NT2/D1 (cell line): ENCODE measurements around the gene PAPPA.

Source experiments
- DNase-seq: peaks from one replicate; pipeline ENCODE4 v3.0.0-alpha.2; 2011; ENCODE audit warnings: low read depth, low spot score
- H3K27me3 ChIP-seq: 2 replicates; pipeline ENCODE4 v1.6.0; 2011; ENCODE audit warnings: mild to moderate bottlenecking; ENCODE audit not compliant: insufficient read length, insufficient read depth
- H3K36me3 ChIP-seq: 2 replicates; pipeline ENCODE4 v1.6.1; 2011; ENCODE audit warnings: mild to moderate bottlenecking, low read length, mixed read lengths; ENCODE audit not compliant: insufficient read depth, insufficient read length
- H3K4me1 ChIP-seq: 2 replicates; pipeline ENCODE4 v1.5.1; 2011; ENCODE audit not compliant: insufficient read depth, insufficient read length
- H3K4me3 ChIP-seq: 2 replicates; pipeline ENCODE4 v1.5.1; 2011; ENCODE audit warnings: low read depth; ENCODE audit not compliant: insufficient read length
- H3K9ac ChIP-seq: 2 replicates; pipeline ENCODE4 v1.6.0; 2011; ENCODE audit warnings: low read depth; ENCODE audit not compliant: insufficient read length
- H3K9me3 ChIP-seq: 2 replicates; pipeline ENCODE4 v1.5.1; 2011; ENCODE audit warnings: mild to moderate bottlenecking, low read length; ENCODE audit not compliant: insufficient read depth
- SUZ12 ChIP-seq: IDR thresholded peaks from 2 replicates; pipeline ENCODE4 v1.6.1; 2011; ENCODE audit not compliant: insufficient read length, insufficient read depth; ENCODE audit errors: extremely low read depth
- YY1 ChIP-seq: IDR thresholded peaks from 2 replicates; pipeline ENCODE4 v1.6.1; 2011; ENCODE audit not compliant: insufficient read length, insufficient read depth
- ZNF274 ChIP-seq: IDR thresholded peaks from 2 replicates; pipeline ENCODE4 v1.6.1; 2011; ENCODE audit warnings: mild to moderate bottlenecking, low read depth, low read length

PAPPA gene

GRCh38 chr9:116355153-116355921 is 201.7 kb downstream of the PAPPA start:
- DNase-seq: no peak
- Histone ChIP-seq H3K4me1 (peaks cover 7% of the 10 kb centered on the region), H3K9ac (no peak overlapping the region), H3K36me3 (peaks cover 48% of the 10 kb centered on the region), H3K4me3 (no peak overlapping the region), H3K27me3 (no peaks in the 10 kb centered on the region), H3K9me3 (no peaks in the 10 kb centered on the region)
- TF ChIP-seq YY1: no peak
- no peak for TF ChIP-seq ZNF274
- no peak for TF ChIP-seq SUZ12

- no peak overlapping the region for H3K9ac ChIP-seq
- no peak for DNase-seq
- H3K9me3 ChIP-seq: no peaks in the 10 kb centered on the region
- peaks cover 7% of the 10 kb centered on the region for H3K4me1 ChIP-seq
- TF ChIP-seq SUZ12 (no peak), YY1 (no peak)
- H3K4me3 ChIP-seq: no peak overlapping the region
- no peaks in the 10 kb centered on the region for H3K27me3 ChIP-seq
- H3K36me3 ChIP-seq: peaks cover 62% of the 10 kb centered on the region
These were observed 204.7 kb downstream of the PAPPA start for GRCh38 chr9:116358251-116358650.

GRCh38 chr9:116360016-116360415 is 206.4 kb downstream of the PAPPA start:
- no peak overlapping the region for H3K4me3 ChIP-seq
- peaks cover 2% of the 10 kb centered on the region for H3K4me1 ChIP-seq
- H3K9me3 ChIP-seq: no peaks in the 10 kb centered on the region
- TF ChIP-seq ZNF274 (no peak), YY1 (no peak), SUZ12 (no peak)
- no peak overlapping the region for H3K9ac ChIP-seq
- no peaks in the 10 kb centered on the region for H3K27me3 ChIP-seq
- no peak for DNase-seq
- H3K36me3 ChIP-seq: peaks cover 55% of the 10 kb centered on the region

GRCh38 chr9:116360989-116361388 is 207.4 kb downstream of the PAPPA start:
- DNase-seq: no peak
- Histone ChIP-seq H3K36me3 (peaks cover 54% of the 10 kb centered on the region), H3K9ac (no peak overlapping the region), H3K9me3 (no peaks in the 10 kb centered on the region), H3K4me1 (no peaks in the 10 kb centered on the region), H3K27me3 (no peaks in the 10 kb centered on the region), H3K4me3 (no peak overlapping the region)
- TF ChIP-seq ZNF274 (no peak), SUZ12 (no peak), YY1 (no peak)

GRCh38 chr9:116361547-116361946 is 208.0 kb downstream of the PAPPA start:
- Histone ChIP-seq H3K4me3 (no peak overlapping the region), H3K9ac (no peak overlapping the region), H3K27me3 (no peaks in the 10 kb centered on the region), H3K4me1 (no peaks in the 10 kb centered on the region), H3K9me3 (no peaks in the 10 kb centered on the region), H3K36me3 (peaks cover 60% of the 10 kb centered on the region)
- DNase-seq: no peak
- no peak for TF ChIP-seq SUZ12
- no peak for TF ChIP-seq ZNF274
- no peak for TF ChIP-seq YY1

- no peak for DNase-seq
- H3K4me3 ChIP-seq: no peak overlapping the region
- H3K9me3 ChIP-seq: no peaks in the 10 kb centered on the region
- H3K4me1 ChIP-seq: no peaks in the 10 kb centered on the region
- H3K27me3 ChIP-seq: no peaks in the 10 kb centered on the region
- peaks cover 66% of the 10 kb centered on the region for H3K36me3 ChIP-seq
- H3K9ac ChIP-seq: no peak overlapping the region
- TF ChIP-seq SUZ12: no peak
- TF ChIP-seq YY1: no peak
- TF ChIP-seq ZNF274: no peak
These were observed 208.9 kb downstream of the PAPPA start for GRCh38 chr9:116362493-116362892.

- no peaks in the 10 kb centered on the region for H3K27me3 ChIP-seq
- no peak for DNase-seq
- no peak for TF ChIP-seq ZNF274
- TF ChIP-seq SUZ12: no peak
- no peak for TF ChIP-seq YY1
- no peak overlapping the region for H3K9ac ChIP-seq
- H3K4me1 ChIP-seq: peaks cover 5% of the 10 kb centered on the region
- peaks cover 68% of the 10 kb centered on the region for H3K36me3 ChIP-seq
- no peak overlapping the region for H3K4me3 ChIP-seq
- H3K9me3 ChIP-seq: no peaks in the 10 kb centered on the region
These were observed 211.5 kb downstream of the PAPPA start for GRCh38 chr9:116365056-116365471.
